Measurements from ENCODE around the gene NID2. TPM values are rescaled to one million over a fixed set of nuclear protein-coding genes. Genes with fewer than 3 reads are reported as not detected.
A peak's percentile ranks its signal among the peaks of the same experiment; 100 is the strongest.

NID2 gene
- total RNA-seq, 1 donor: 146 TPM

- TF ChIP-seq CTCF (IDR thresholded peaks at IDR 0.05; ENCODE audit: insufficient read depth, low read depth, low read length): no peak
- peak overlapping the region; percentile 96 for H3K4me3 ChIP-seq (ENCODE audit: low read depth, low read length)
- DNase-seq (ENCODE audit: low read depth): peak; percentile 50
These were observed 815 bp downstream of the NID2 start for GRCh38 chr14:52067873-52068614.

GRCh38 chr14:52064174-52064573 lies 4.7 kb downstream of the NID2 start:
- no peak for TF ChIP-seq CTCF (IDR thresholded peaks at IDR 0.05; ENCODE audit: insufficient read depth, low read depth, low read length)
- DNase-seq (ENCODE audit: low read depth): peak; percentile 55
- no peak overlapping the region for H3K4me3 ChIP-seq (ENCODE audit: low read depth, low read length)

GRCh38 chr14:52063052-52063462 lies 5.8 kb downstream of the NID2 start:
- no peak for DNase-seq (ENCODE audit: low read depth)
- no peak for TF ChIP-seq CTCF (IDR thresholded peaks at IDR 0.05; ENCODE audit: insufficient read depth, low read depth, low read length)
- peak overlapping the region; percentile 17 for H3K4me3 ChIP-seq (ENCODE audit: low read depth, low read length)

GRCh38 chr14:52061890-52062289 lies 7.0 kb downstream of the NID2 start:
- no peak for TF ChIP-seq CTCF (IDR thresholded peaks at IDR 0.05; ENCODE audit: insufficient read depth, low read depth, low read length)
- no peak overlapping the region for H3K4me3 ChIP-seq (ENCODE audit: low read depth, low read length)
- no peak for DNase-seq (ENCODE audit: low read depth)

GRCh38 chr14:52061390-52061789 lies 7.5 kb downstream of the NID2 start:
- no peak for DNase-seq (ENCODE audit: low read depth)
- no peak overlapping the region for H3K4me3 ChIP-seq (ENCODE audit: low read depth, low read length)
- TF ChIP-seq CTCF (IDR thresholded peaks at IDR 0.05; ENCODE audit: insufficient read depth, low read depth, low read length): no peak

GRCh38 chr14:52060080-52060479 lies 8.8 kb downstream of the NID2 start:
- H3K4me3 ChIP-seq (ENCODE audit: low read depth, low read length): no peak overlapping the region
- no peak for TF ChIP-seq CTCF (IDR thresholded peaks at IDR 0.05; ENCODE audit: insufficient read depth, low read depth, low read length)
- DNase-seq (ENCODE audit: low read depth): no peak

GRCh38 chr14:52059649-52060048 lies 9.2 kb downstream of the NID2 start:
- no peak overlapping the region for H3K4me3 ChIP-seq (ENCODE audit: low read depth, low read length)
- TF ChIP-seq CTCF (IDR thresholded peaks at IDR 0.05; ENCODE audit: insufficient read depth, low read depth, low read length): no peak
- peak; percentile 82 for DNase-seq (ENCODE audit: low read depth)
